A673 (cell line): Measurements from ENCODE around the gene TMEM178B. TPM values are rescaled to one million over a fixed set of nuclear protein-coding genes. Genes with fewer than 3 reads are reported as not detected.
A peak's percentile ranks its signal among the peaks of the same experiment; 100 is the strongest.
"Not testable (repeated sequence)": the region's sequence is repeated elsewhere in the genome, so short reads cannot be mapped to it uniquely, and the experiment has no call there.

Experiments
- BruUV-seq: library from RNA; stranded (reverse); fragments of 400-500 nt; replicated peaks from 2 replicates; lab custom pipeline; 2021; lab: Mats Ljungman, UMichigan
- CTCF ChIA-PET: fragments of 300-600 bp; sonication (Branson Sonifier 250); formaldehyde crosslinking; loops from one replicate; lab custom pipeline; 2022; ENCODE audit warnings: antibody characterized with exemption; lab: Charles Lee
- POLR2A ChIA-PET: fragments of 300-600 bp; sonication (Branson Sonifier 250); formaldehyde crosslinking; loops from one replicate; lab custom pipeline; 2022; ENCODE audit warnings: antibody characterized with exemption; ENCODE audit not compliant: low non-redundant PET; lab: Charles Lee
- DNase-seq: peaks from one replicate; pipeline ENCODE4 v3.0.0-alpha.2; 2015; ENCODE audit warnings: low spot score
- H3K27ac ChIP-seq: fragments of 200-600 bp; sonication (generic); 2 replicates; pipeline ENCODE4 v1.5.1; 2016; ENCODE audit warnings: mixed run types, low read depth, mild to moderate bottlenecking, mixed read lengths, antibody characterized with exemption, low read length; ENCODE audit not compliant: poor library complexity, severe bottlenecking
- H3K27me3 ChIP-seq: fragments of 200-600 bp; sonication (generic); replicated peaks from 2 replicates; pipeline ENCODE4 v1.6.1; 2017; ENCODE audit warnings: mixed run types, low read depth, mild to moderate bottlenecking, mixed read lengths, antibody characterized with exemption, low read length; ENCODE audit not compliant: insufficient read depth, poor library complexity
- H3K36me3 ChIP-seq: fragments of 200-600 bp; sonication (generic); 2 replicates; pipeline ENCODE4 v1.6.1; 2016; ENCODE audit warnings: mixed run types, mild to moderate bottlenecking, mixed read lengths, antibody characterized with exemption, low read length; ENCODE audit not compliant: insufficient read depth, poor library complexity, severe bottlenecking
- H3K4me1 ChIP-seq: fragments of 200-600 bp; sonication (generic); 2 replicates; pipeline ENCODE4 v1.6.1; 2017; ENCODE audit warnings: mixed run types, mild to moderate bottlenecking, mixed read lengths, antibody characterized with exemption, low read length; ENCODE audit not compliant: insufficient read depth, poor library complexity, severe bottlenecking
- H3K4me3 ChIP-seq: fragments of 200-600 bp; sonication (generic); 2 replicates; pipeline ENCODE4 v1.5.1; 2016; ENCODE audit warnings: low read depth, mixed run types, mild to moderate bottlenecking, mixed read lengths, low read length; ENCODE audit not compliant: poor library complexity, severe bottlenecking
- H3K9me3 ChIP-seq: fragments of 200-600 bp; sonication (generic); 2 replicates; pipeline ENCODE4 v1.6.1; 2016; ENCODE audit warnings: mixed run types, low read depth, mild to moderate bottlenecking, mixed read lengths, antibody characterized with exemption, low read length; ENCODE audit not compliant: poor library complexity, severe bottlenecking
- EZH2 ChIP-seq: fragments of 200-600 bp; sonication (generic); IDR thresholded peaks from 2 replicates; pipeline ENCODE4 v1.6.1; 2017; ENCODE audit warnings: borderline replicate concordance, low read depth, mild to moderate bottlenecking, mixed read lengths, antibody characterized with exemption, low read length; ENCODE audit not compliant: poor library complexity, severe bottlenecking
- intact Hi-C: fragments of 100-400 bp; cut with micrococcal nuclease; formaldehyde crosslinking; loops from one replicate; pipeline ENCODE4 v1.10.0; 2022; ENCODE audit not compliant: unreplicated experiment
- total RNA-seq: library from RNA; stranded (reverse); gene quantifications from 2 replicates; pipeline ENCODE4 v1.2.3, GENCODE V29; 2021
- TF ChIP-seq, protein P1 (sequence below): fragments of 300-800, 200-600 bp; sonication (generic); conservative IDR thresholded peaks from 2 replicates; pipeline ENCODE4 v1.5.1; 2017; ENCODE audit warnings: low read depth, mild to moderate bottlenecking, antibody characterized with exemption, low read length, moderate library complexity, mixed read lengths

Gene TMEM178B
- total RNA-seq, 1 experiment from 2014 or later = 2.8 TPM

- CTCF ChIA-PET = no interaction called here
- intact Hi-C loops = no loop called here
- no peaks in the 10 kb centered on the region for H3K36me3 ChIP-seq
- no peak for DNase-seq
- no peak overlapping the region for H3K4me3 ChIP-seq
- BruUV-seq = no TSS peak
- TF ChIP-seq, protein P1, sequence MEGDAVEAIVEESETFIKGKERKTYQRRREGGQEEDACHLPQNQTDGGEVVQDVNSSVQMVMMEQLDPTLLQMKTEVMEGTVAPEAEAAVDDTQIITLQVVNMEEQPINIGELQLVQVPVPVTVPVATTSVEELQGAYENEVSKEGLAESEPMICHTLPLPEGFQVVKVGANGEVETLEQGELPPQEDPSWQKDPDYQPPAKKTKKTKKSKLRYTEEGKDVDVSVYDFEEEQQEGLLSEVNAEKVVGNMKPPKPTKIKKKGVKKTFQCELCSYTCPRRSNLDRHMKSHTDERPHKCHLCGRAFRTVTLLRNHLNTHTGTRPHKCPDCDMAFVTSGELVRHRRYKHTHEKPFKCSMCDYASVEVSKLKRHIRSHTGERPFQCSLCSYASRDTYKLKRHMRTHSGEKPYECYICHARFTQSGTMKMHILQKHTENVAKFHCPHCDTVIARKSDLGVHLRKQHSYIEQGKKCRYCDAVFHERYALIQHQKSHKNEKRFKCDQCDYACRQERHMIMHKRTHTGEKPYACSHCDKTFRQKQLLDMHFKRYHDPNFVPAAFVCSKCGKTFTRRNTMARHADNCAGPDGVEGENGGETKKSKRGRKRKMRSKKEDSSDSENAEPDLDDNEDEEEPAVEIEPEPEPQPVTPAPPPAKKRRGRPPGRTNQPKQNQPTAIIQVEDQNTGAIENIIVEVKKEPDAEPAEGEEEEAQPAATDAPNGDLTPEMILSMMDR = no peak
- TF ChIP-seq EZH2 = no peak
- H3K4me1 ChIP-seq = no peaks in the 10 kb centered on the region
- H3K27me3 ChIP-seq = no peaks in the 10 kb centered on the region
- POLR2A ChIA-PET = no interaction called here
- H3K27ac ChIP-seq = no peak overlapping the region
- H3K9me3 ChIP-seq = no peaks in the 10 kb centered on the region
Observed at GRCh38 chr7:141057788-141058187, 16.1 kb upstream of the TMEM178B start.

- H3K27me3 ChIP-seq = peaks cover 32% of the 10 kb centered on the region
- BruUV-seq, POLR2A ChIA-PET, H3K36me3 ChIP-seq, H3K4me1 ChIP-seq, DNase-seq, H3K4me3 ChIP-seq, intact Hi-C loops, H3K27ac ChIP-seq, CTCF ChIA-PET, H3K9me3 ChIP-seq: not testable (repeated sequence)
Observed at GRCh38 chr7:141067856-141068255, 6.0 kb upstream of the TMEM178B start.

GRCh38 chr7:141071260-141071854, 2.5 kb upstream of the TMEM178B start:
- intact Hi-C loops = loop anchor here (1.0 to 5.0 kb wide), 3 partner anchors 57 to 581 kb away; partner anchors contain the start of gene MRPS33
- peak; percentile 75 for DNase-seq
- POLR2A ChIA-PET = no interaction called here

More at GRCh38 chr7:141071260-141071854, 2.5 kb upstream of the TMEM178B start:
- CTCF ChIA-PET = interaction anchor here (1.7 kb wide), 1 partner anchor 578 kb away, joined by 5 read pairs; no protein-coding TSS in a partner anchor
- Histone ChIP-seq H3K36me3 (no peaks in the 10 kb centered on the region), H3K9me3 (no peaks in the 10 kb centered on the region), H3K27me3 (peaks cover 67% of the 10 kb centered on the region), H3K4me3 (peak overlapping the region; percentile 45), H3K27ac (no peak overlapping the region), H3K4me1 (peaks cover 16% of the 10 kb centered on the region)
- BruUV-seq = no TSS peak
- TF ChIP-seq EZH2 = no peak
- TF ChIP-seq, protein P1 = peak; percentile 53
